G401.6 (cell line): ENCODE results near the gene KLHL12.

Source experiments
- FAIRE-seq: peaks from 2 replicates; lab custom pipeline; 2012; peaks lifted over from hg19 to GRCh38; lab: Jason Lieb, UNC

Gene KLHL12

GRCh38 chr1:202880062-202880461 is 47.0 kb downstream of the KLHL12 start:
- FAIRE-seq, result no peak

GRCh38 chr1:202879128-202879527 is 47.9 kb downstream of the KLHL12 start:
- no peak for FAIRE-seq

GRCh38 chr1:202873026-202873425 is 54.0 kb downstream of the KLHL12 start:
- FAIRE-seq, result no peak

GRCh38 chr1:202871367-202871766 is 55.7 kb downstream of the KLHL12 start:
- FAIRE-seq, result no peak

- FAIRE-seq, result no peak
Observed at GRCh38 chr1:202862679-202863560, 64.1 kb downstream of the KLHL12 start.

- peak; percentile 74 for FAIRE-seq
Observed at GRCh38 chr1:202861420-202862132, 65.5 kb downstream of the KLHL12 start.

GRCh38 chr1:202860744-202861419 is 66.2 kb downstream of the KLHL12 start:
- FAIRE-seq, result no peak

- FAIRE-seq, result no peak
Observed at GRCh38 chr1:202858789-202859414, 68.1 kb downstream of the KLHL12 start.

GRCh38 chr1:202858331-202858730 is 68.7 kb downstream of the KLHL12 start:
- no peak for FAIRE-seq

- no peak for FAIRE-seq
Observed at GRCh38 chr1:202857136-202857610, 69.9 kb downstream of the KLHL12 start.

GRCh38 chr1:202856014-202856413 is 71.0 kb downstream of the KLHL12 start:
- no peak for FAIRE-seq

- FAIRE-seq, result no peak
Observed at GRCh38 chr1:202854787-202855186, 72.2 kb downstream of the KLHL12 start.

- no peak for FAIRE-seq
Observed at GRCh38 chr1:202852163-202852904, 74.7 kb downstream of the KLHL12 start.

GRCh38 chr1:202850593-202851362 is 76.3 kb downstream of the KLHL12 start:
- FAIRE-seq, result no peak

- no peak for FAIRE-seq
Observed at GRCh38 chr1:202848191-202848542, 78.9 kb downstream of the KLHL12 start.

GRCh38 chr1:202844935-202845334 is 82.1 kb downstream of the KLHL12 start:
- no peak for FAIRE-seq

- FAIRE-seq, result no peak
Observed at GRCh38 chr1:202844259-202844658, 82.8 kb downstream of the KLHL12 start.

GRCh38 chr1:202843081-202843480 is 84.0 kb downstream of the KLHL12 start:
- no peak for FAIRE-seq
